Astrocyte of the spinal cord (primary cell): ENCODE measurements around the gene CASQ2.
A peak's percentile ranks its signal among the peaks of the same experiment; 100 is the strongest.

Source experiments
- DNase-seq: peaks from one replicate; pipeline ENCODE4 v3.0.0; 2011; ENCODE audit warnings: low read depth, low spot score
- H3K4me3 ChIP-seq: 2 replicates; pipeline ENCODE4 v1.5.1; 2011; ENCODE audit warnings: low read depth, mild to moderate bottlenecking, low read length, moderate library complexity
- CTCF ChIP-seq: IDR thresholded peaks from 2 replicates; pipeline ENCODE4 v1.5.1; 2012; ENCODE audit warnings: low read depth, mild to moderate bottlenecking, low read length, inconsistent platforms
- in situ Hi-C: cut with HindIII; loops from 2 replicates; pipeline ENCODE4 v1.10.0; 2017; ENCODE audit warnings: low sequenced_read_pairs

CASQ2 gene

GRCh38 chr1:115671176-115671934 is 97.2 kb downstream of the CASQ2 start:
- DNase-seq = peak; percentile 67
- peak; percentile 20 for TF ChIP-seq CTCF
- in situ Hi-C loops = no loop called here
- H3K4me3 ChIP-seq = no peak overlapping the region

GRCh38 chr1:115670476-115671175 is 97.9 kb downstream of the CASQ2 start:
- no peak for TF ChIP-seq CTCF
- DNase-seq = peak; percentile 83
- H3K4me3 ChIP-seq = no peak overlapping the region
- in situ Hi-C loops = no loop called here

GRCh38 chr1:115669886-115670285 is 98.6 kb downstream of the CASQ2 start:
- TF ChIP-seq CTCF = no peak
- in situ Hi-C loops = no loop called here
- DNase-seq = peak; percentile 32
- H3K4me3 ChIP-seq = no peak overlapping the region

- no peak for TF ChIP-seq CTCF
- in situ Hi-C loops = no loop called here
- no peak overlapping the region for H3K4me3 ChIP-seq
- DNase-seq = peak; percentile 93
These were observed 99.4 kb downstream of the CASQ2 start for GRCh38 chr1:115669002-115669673.

- H3K4me3 ChIP-seq = no peak overlapping the region
- in situ Hi-C loops = no loop called here
- TF ChIP-seq CTCF = no peak
- DNase-seq = peak; percentile 88
These were observed 99.9 kb downstream of the CASQ2 start for GRCh38 chr1:115668579-115668978.

GRCh38 chr1:115666702-115667101 is 101.8 kb downstream of the CASQ2 start:
- DNase-seq = no peak
- in situ Hi-C loops = no loop called here
- TF ChIP-seq CTCF = no peak
- no peak overlapping the region for H3K4me3 ChIP-seq
